ENCODE results near the gene UGT1A6.
A peak's percentile ranks its signal among the peaks of the same experiment; 100 is the strongest.

UGT1A6 gene

GRCh38 chr2:233796254-233796653 lies 103.6 kb downstream of the UGT1A6 start:
- no peak for TF ChIP-seq CTCF (conservative IDR thresholded peaks at IDR 0.05; ENCODE audit: control insufficient read depth, insufficient read depth, low read depth, low read length)
- DNase-seq (ENCODE audit: low read depth), result no peak
- H3K4me3 ChIP-seq (ENCODE audit: control insufficient read depth, low read depth, low read length), result no peak overlapping the region

- no peak for TF ChIP-seq CTCF (conservative IDR thresholded peaks at IDR 0.05; ENCODE audit: control insufficient read depth, insufficient read depth, low read depth, low read length)
- no peak overlapping the region for H3K4me3 ChIP-seq (ENCODE audit: control insufficient read depth, low read depth, low read length)
- DNase-seq (ENCODE audit: low read depth), result no peak
Observed at GRCh38 chr2:233798335-233799086, 105.8 kb downstream of the UGT1A6 start.

GRCh38 chr2:233799087-233799665 lies 106.5 kb downstream of the UGT1A6 start:
- TF ChIP-seq CTCF (conservative IDR thresholded peaks at IDR 0.05; ENCODE audit: control insufficient read depth, insufficient read depth, low read depth, low read length), result no peak
- no peak for DNase-seq (ENCODE audit: low read depth)
- H3K4me3 ChIP-seq (ENCODE audit: control insufficient read depth, low read depth, low read length), result no peak overlapping the region

- TF ChIP-seq CTCF (conservative IDR thresholded peaks at IDR 0.05; ENCODE audit: control insufficient read depth, insufficient read depth, low read depth, low read length), result no peak
- DNase-seq (ENCODE audit: low read depth), result no peak
- no peak overlapping the region for H3K4me3 ChIP-seq (ENCODE audit: control insufficient read depth, low read depth, low read length)
Observed at GRCh38 chr2:233799716-233800115, 107.0 kb downstream of the UGT1A6 start.

GRCh38 chr2:233800208-233800607 lies 107.5 kb downstream of the UGT1A6 start:
- DNase-seq (ENCODE audit: low read depth), result no peak
- no peak overlapping the region for H3K4me3 ChIP-seq (ENCODE audit: control insufficient read depth, low read depth, low read length)
- TF ChIP-seq CTCF (conservative IDR thresholded peaks at IDR 0.05; ENCODE audit: control insufficient read depth, insufficient read depth, low read depth, low read length), result no peak

GRCh38 chr2:233801357-233802131 lies 108.9 kb downstream of the UGT1A6 start:
- no peak overlapping the region for H3K4me3 ChIP-seq (ENCODE audit: control insufficient read depth, low read depth, low read length)
- no peak for TF ChIP-seq CTCF (conservative IDR thresholded peaks at IDR 0.05; ENCODE audit: control insufficient read depth, insufficient read depth, low read depth, low read length)
- DNase-seq (ENCODE audit: low read depth), result peak; percentile 10
